Esophagus muscularis mucosa (tissue), 3 donors: ENCODE data around the gene NANOS3.

Experiments
- CTCF ChIP-seq, 3 experiments: fragments of 200-600 bp in 2 of 3; fragments of 450-650 bp in 1 of 3; sonication (generic) in 2 of 3; IDR thresholded peaks; one replicate each; pipeline ENCODE4 v1.5.1; 2017 to 2019; ENCODE audit warnings: antibody characterized with exemption in 3 of 3, mild to moderate bottlenecking in 2 of 3, moderate library complexity in 1 of 3
- POLR2A ChIP-seq: fragments of 450-650 bp; IDR thresholded peaks from one replicate; pipeline ENCODE4 v1.6.1; 2017; ENCODE audit warnings: antibody characterized with exemption, moderate library complexity, mild to moderate bottlenecking, low read depth
- POLR2AphosphoS5 ChIP-seq, 2 donors: sonication (generic); formaldehyde crosslinking; IDR thresholded peaks; one replicate each; pipeline ENCODE4 v1.6.1; 2017; ENCODE audit warnings: antibody characterized with exemption in 2 of 2

- no peak for TF ChIP-seq CTCF (IDR thresholded peaks at IDR 0.05)
- TF ChIP-seq POLR2A, result no peak
- no peak for TF ChIP-seq POLR2AphosphoS5 (IDR thresholded peaks at IDR 0.05)
Observed at GRCh38 chr19:13899912-13900584, 23.1 kb downstream of the NANOS3 start.
